ENCODE data around the gene TTLL7. TPM values are rescaled to one million over a fixed set of nuclear protein-coding genes. Genes with fewer than 3 reads are reported as not detected.

Gene TTLL7, protein sequence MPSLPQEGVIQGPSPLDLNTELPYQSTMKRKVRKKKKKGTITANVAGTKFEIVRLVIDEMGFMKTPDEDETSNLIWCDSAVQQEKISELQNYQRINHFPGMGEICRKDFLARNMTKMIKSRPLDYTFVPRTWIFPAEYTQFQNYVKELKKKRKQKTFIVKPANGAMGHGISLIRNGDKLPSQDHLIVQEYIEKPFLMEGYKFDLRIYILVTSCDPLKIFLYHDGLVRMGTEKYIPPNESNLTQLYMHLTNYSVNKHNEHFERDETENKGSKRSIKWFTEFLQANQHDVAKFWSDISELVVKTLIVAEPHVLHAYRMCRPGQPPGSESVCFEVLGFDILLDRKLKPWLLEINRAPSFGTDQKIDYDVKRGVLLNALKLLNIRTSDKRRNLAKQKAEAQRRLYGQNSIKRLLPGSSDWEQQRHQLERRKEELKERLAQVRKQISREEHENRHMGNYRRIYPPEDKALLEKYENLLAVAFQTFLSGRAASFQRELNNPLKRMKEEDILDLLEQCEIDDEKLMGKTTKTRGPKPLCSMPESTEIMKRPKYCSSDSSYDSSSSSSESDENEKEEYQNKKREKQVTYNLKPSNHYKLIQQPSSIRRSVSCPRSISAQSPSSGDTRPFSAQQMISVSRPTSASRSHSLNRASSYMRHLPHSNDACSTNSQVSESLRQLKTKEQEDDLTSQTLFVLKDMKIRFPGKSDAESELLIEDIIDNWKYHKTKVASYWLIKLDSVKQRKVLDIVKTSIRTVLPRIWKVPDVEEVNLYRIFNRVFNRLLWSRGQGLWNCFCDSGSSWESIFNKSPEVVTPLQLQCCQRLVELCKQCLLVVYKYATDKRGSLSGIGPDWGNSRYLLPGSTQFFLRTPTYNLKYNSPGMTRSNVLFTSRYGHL
- total RNA-seq: 10 to 100 TPM; 25.7 to 29.0 TPM

DNA sequence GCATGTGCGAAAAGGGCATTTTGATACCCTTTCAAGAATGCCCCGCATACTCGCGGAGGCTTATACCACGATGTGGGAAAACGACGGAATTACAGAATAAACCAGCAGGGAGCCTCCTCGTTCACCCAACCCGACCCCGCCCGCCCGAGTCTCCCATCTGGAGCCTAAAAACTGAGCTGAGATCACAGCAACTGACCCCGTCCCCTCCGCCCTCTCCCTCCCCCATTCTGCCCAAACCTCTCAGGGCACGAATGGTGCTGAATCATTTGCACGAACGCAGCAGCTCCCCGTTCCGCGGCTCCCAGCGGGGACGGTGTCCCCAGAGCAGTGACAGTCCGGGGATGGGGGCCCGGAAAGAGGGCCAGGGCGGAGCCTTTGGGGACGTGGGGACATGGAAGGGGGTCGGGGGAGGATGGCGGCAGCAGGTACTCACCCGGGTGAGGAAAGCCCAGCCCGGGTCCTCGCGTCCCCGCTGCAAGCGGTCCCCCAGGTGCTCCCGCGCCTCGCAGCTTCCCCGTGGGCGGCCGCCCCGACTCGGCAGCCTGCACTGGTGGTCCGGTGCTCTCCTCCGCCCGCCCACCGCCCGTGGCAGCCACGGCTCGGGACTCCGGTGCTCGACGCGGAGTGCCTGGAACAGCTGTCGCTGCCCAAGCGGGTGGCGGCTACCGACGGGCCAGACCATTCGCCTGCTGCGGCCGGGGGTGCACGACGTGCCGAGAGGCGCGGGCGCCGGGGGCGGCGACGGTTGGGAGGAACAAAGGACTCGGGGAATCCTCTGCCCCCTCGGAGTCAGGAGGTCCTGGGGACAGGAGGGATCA, at the start of gene TTLL7:
TTLL7 (minus strand) TSS at position 635 of the 818 bp plus-strand sequence. CDS start 46,921 bp downstream, outside the sequence.
- 0 to 3% methylated on average over 14 to 73 of the region's 73 CpGs for WGBS, 2 donors
- DNase-seq (peak; percentile 80 to 87 (median 84)), ATAC-seq (peak; percentile 96)
- Histone ChIP-seq H3K27me3 (no peaks in the 10 kb centered on the region), H3K4me3 (peak within 1 kb of the TSS; percentile 78 to 96), H3K27ac (peak within 1 kb of the TSS; percentile 82 to 90 (median 84)), H3K4me1 (peaks cover 21% of the 10 kb centered on the region), H3K9me3 (no peaks in the 10 kb centered on the region), H3K36me3 (replicated peaks in 1 of 2; ENCODE audit: insufficient read depth in 1 of 2, low read depth in 2 of 2) (no peaks in the 10 kb centered on the region)
- intact Hi-C loops (cut with DNase I): no loop called here
- TF ChIP-seq POLR2A (IDR thresholded peaks at IDR 0.05): peak; percentile 68 to 85 (median 73)
- TF ChIP-seq, protein P1, sequence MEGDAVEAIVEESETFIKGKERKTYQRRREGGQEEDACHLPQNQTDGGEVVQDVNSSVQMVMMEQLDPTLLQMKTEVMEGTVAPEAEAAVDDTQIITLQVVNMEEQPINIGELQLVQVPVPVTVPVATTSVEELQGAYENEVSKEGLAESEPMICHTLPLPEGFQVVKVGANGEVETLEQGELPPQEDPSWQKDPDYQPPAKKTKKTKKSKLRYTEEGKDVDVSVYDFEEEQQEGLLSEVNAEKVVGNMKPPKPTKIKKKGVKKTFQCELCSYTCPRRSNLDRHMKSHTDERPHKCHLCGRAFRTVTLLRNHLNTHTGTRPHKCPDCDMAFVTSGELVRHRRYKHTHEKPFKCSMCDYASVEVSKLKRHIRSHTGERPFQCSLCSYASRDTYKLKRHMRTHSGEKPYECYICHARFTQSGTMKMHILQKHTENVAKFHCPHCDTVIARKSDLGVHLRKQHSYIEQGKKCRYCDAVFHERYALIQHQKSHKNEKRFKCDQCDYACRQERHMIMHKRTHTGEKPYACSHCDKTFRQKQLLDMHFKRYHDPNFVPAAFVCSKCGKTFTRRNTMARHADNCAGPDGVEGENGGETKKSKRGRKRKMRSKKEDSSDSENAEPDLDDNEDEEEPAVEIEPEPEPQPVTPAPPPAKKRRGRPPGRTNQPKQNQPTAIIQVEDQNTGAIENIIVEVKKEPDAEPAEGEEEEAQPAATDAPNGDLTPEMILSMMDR (IDR thresholded peaks at IDR 0.05): no peak

DNA sequence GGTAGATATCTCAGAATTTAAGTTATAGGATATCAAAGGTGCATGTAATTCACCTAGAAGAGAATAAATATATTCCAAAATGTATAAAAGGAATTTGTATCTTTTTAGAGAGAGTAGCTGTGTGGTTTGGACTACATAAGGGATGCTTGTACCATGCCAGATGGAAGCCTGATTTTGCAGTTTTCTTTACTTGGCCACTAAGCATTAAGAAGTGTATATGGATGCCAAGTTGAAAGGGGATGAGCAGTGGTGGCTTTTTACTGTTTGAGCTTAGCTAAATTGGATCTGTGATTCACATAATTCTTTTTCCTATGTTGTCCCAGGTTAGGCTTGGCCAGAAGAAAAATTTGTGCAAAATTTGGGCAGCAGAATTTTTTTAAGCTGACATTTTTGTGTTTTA, 43.5 kb upstream of the TTLL7 start:
- ATAC-seq (no peak), DNase-seq (no peak)
- Histone ChIP-seq H3K4me1 (no peaks in the 10 kb centered on the region), H3K27ac (no peak overlapping the region), H3K36me3 (replicated peaks in 1 of 2; ENCODE audit: insufficient read depth in 1 of 2, low read depth in 2 of 2) (no peaks in the 10 kb centered on the region), H3K4me3 (no peak overlapping the region), H3K9me3 (no peaks in the 10 kb centered on the region), H3K27me3 (no peaks in the 10 kb centered on the region)
- intact Hi-C loops (cut with DNase I): no loop called here
- TF ChIP-seq, protein P1 (IDR thresholded peaks at IDR 0.05): no peak
- no peak for TF ChIP-seq POLR2A (IDR thresholded peaks at IDR 0.05)

DNA sequence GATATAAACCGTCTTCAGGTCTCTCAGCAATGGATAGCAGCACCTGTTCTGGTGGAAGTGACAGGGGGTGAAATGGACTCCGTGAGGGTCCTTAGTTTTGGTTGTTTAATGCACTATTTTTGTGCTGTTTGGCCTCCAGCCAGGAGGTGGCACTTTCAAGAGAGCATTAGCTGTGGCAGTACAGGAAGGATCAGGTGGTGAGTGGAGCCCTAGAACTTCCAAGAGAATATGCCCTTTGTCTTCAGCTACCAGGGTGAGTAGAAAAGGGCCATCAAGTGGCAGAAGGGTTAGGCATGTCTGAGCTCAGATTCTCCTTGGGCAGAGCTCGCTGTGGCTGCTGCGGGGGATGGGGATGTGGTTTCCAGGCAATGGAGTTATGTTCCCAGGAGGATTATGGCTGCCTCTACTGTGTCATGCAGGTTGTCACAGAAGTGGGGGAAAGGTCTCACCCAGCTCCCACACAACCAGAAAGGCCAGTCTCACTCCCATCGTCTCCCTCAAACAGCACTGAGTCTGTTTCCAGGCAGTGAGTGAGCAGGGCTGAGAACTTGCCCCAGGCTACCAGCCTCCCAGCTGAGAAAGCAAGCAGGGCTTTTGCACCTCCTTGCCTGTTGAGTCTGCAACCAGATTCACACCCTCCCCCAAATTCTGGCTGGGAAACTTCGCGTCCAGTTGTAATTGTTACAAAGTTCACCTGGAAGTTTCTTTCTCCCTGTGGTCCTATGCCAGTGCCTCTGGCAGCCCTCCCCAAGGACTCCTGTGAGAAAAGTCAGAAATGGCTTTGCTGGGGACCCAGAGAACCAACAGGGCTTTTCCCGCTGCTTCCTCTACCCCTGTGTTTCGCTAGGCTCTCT, 39.1 kb upstream of the TTLL7 start:
- intact Hi-C loops (cut with DNase I): no loop called here
- H3K4me1 ChIP-seq: no peaks in the 10 kb centered on the region

More for the DNA sequence above, 39.1 kb upstream of the TTLL7 start:
- no peak for TF ChIP-seq POLR2A (IDR thresholded peaks at IDR 0.05)
- TF ChIP-seq, protein P1 (IDR thresholded peaks at IDR 0.05): no peak
- WGBS, 2 donors: 65 to 72% methylated on average over 6 to 9 of the region's 9 CpGs
- DNase-seq (peak in 1 of 4 donors; percentile 8), ATAC-seq (no peak)
- no peak overlapping the region for H3K4me3 ChIP-seq
- H3K9me3 ChIP-seq: no peaks in the 10 kb centered on the region
- H3K27ac ChIP-seq: no peak overlapping the region
- H3K36me3 ChIP-seq (replicated peaks in 1 of 2; ENCODE audit: insufficient read depth in 1 of 2, low read depth in 2 of 2): no peaks in the 10 kb centered on the region
- H3K27me3 ChIP-seq: no peaks in the 10 kb centered on the region
